Fibroblast of skin of left quadriceps (primary cell): Measurements from ENCODE around the gene SCAMP1.
A peak's percentile ranks its signal among the peaks of the same experiment; 100 is the strongest.

Experiments used
- DNase-seq, 2 experiments: peaks; one replicate each; pipeline ENCODE4 v3.0.0-alpha.2; 2013; ENCODE audit warnings: low read depth in 2 of 2

The SCAMP1 gene

DNA sequence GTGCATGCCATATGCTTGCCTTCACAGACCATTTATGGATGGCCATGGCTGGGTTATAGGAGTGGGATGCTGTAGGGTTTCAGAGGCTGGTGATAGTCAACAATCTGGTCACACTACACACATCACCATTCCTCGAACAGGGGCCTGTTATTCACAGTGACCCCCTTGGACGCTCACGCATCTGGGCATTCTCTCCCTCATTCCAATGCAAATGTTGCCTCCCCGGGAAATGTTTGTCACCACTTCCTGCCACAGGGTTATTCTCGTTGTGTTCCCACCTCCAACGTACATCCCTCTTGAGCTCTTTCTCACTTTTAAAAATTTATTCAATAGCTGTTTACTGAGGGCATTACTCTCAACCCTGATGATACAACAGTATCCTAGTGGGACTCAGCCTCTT, 135.4 kb downstream of the SCAMP1 start:
- no peak for DNase-seq

DNA sequence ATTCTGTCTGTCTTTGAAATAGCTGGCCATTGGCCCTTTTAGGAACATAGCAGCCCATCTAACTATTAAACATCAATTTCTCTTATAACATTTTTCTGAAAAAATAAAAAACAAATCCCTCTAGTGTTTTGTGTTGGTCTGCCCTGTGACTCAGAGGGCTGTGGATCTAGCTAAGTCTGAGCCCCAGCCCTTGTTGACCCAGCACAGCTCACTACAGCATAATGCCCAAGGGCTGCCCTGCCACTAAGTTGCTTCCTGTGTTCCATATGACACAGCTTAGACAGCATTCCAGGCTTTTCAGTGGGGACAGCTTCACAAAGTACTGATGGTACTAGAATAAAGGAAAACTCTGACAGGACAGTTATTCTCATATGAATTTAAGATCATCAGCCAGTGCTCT, 136.0 kb downstream of the SCAMP1 start:
- no peak for DNase-seq

DNA sequence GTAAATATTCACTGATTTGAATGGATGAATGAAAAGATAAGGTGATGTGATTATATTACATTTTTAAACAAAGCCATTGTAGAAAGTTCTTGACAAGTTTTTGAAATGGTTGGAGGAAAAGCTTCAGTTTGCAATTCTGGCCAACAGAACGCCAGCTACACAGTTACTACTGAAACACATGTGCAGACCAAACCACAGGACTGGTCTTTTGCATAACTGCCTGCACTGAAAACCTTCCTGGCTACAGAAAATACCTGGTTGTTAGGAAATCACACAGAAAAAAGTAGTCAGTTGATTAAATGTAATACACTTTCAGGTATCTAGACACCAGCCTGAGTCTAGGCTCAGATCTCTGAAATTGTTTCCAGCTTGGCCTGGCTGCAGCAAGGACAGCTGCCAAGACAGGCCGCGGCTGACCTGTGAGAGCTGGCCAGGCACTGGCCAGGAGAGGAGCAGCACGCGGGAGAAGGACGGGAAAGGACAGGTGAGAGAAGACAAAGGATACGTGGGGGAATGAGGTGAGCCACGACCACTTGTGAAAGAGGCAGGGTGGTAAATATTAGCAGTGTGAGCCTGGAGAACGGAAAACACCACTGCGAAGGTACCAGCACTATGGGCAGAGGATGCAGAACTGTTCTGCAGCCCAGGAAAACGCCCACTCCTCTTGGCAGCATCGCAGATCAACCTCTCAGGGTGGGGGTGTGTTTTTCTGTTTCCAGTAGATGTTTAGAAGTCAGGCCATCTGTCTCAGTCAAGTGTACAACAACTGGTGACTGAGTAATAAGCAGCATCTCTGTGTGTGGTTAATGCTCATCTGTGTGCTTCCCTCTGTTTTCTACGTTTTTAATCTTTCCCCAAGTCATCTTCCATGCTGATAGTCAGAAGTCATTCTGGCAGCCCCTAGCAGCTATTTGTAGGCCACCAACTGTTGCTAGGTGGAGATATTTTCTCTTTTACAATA, 137.4 kb downstream of the SCAMP1 start:
- DNase-seq: no peak

DNA sequence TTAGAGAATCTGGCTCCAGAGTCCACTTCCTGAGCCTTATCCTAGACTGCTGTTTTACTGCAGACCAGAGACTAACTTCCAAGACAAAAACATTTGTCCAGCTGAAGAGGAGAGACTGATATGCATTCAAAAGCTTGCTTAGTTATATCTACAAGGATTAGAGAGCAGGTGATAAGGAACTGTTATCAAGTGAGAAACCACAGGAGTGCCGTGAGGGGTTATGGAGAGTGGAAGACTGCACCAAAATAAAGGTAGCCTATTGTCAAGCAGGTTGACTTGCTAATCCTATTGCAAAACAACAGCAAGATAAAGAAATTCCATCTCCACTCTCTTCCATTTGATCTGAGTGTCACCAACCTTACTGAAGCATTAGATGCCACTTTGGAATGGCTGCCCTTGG, 139.1 kb downstream of the SCAMP1 start:
- DNase-seq: no peak

DNA sequence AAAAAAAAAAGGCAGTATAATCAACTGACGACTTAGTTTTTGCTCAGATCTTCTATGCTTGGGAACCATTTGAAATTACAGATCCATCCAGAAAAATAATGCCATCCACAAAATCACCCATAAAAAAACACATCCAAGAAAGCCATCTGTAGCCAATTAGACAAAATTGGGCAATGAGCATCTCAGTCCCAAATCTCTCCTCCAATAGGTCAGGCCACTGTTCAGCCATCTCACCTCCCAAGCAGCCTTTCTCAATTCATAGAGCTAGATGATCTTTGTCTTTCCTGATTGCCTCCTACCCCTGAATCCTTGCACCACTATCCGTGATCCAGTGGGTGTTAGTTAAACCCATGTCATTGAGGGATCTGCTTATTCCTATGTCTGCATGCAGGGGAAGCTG, 139.6 kb downstream of the SCAMP1 start:
- DNase-seq: no peak

DNA sequence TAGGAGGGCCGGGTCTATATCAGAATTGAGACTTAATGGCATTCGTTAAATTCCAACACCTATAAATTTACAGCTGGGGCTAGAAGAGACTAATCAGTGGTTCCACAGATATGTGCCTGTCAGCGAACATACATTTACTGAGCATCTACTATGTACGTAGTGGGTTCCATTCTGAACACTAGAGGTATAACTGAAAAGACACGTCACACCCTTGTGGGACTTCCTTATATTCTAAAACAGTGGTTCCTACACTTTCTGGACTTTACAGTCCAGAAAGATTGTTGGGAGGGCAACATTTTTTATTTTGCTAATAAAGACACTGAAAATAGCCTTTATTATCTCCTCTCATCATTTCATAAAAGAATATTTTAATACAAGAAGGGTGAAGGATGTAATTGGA, 140.5 kb downstream of the SCAMP1 start:
- no peak for DNase-seq

DNA sequence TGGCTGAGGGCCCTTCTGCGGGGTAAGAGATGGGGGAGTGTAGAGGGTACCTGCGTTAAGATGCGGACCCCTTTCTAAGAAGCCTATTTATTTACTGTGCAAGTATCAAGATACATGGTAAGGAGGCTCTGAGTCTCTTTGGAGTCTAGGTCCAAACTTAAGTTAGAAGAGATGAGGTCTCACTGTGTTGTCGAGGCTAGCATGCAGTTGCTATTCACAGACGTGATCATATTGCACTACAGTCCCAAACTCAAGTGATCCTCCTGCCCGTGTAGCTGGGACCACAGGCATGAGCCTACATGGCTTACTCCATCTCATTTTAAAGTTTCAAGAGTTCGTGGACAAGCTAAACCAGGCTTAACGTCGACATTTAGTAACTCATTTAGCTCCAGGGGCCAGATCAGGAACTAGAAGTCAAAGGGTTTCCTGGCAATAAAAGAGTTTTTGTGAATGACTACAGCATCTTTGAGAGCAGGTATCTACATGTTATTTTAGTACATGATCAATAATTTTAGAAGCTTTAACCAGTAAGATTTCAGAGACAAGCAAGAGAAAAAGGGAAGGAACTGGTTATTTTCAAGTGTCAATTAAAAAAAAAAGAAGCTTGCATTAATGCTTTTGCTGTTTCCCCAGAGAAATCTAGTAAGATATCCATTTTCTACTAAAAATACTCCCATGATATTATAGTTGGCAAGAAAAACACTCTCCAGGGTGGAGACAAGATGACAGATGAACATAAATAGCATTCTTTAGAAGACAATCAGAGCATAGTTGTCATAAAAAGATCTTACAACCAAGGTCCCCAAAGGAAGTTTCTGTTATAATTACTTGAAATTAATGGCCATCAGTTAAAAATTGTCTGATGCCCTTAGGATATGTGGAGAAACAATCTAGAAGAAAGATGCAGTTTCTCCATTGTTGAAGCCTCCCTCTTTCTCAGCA, 141.3 kb downstream of the SCAMP1 start:
- no peak for DNase-seq

DNA sequence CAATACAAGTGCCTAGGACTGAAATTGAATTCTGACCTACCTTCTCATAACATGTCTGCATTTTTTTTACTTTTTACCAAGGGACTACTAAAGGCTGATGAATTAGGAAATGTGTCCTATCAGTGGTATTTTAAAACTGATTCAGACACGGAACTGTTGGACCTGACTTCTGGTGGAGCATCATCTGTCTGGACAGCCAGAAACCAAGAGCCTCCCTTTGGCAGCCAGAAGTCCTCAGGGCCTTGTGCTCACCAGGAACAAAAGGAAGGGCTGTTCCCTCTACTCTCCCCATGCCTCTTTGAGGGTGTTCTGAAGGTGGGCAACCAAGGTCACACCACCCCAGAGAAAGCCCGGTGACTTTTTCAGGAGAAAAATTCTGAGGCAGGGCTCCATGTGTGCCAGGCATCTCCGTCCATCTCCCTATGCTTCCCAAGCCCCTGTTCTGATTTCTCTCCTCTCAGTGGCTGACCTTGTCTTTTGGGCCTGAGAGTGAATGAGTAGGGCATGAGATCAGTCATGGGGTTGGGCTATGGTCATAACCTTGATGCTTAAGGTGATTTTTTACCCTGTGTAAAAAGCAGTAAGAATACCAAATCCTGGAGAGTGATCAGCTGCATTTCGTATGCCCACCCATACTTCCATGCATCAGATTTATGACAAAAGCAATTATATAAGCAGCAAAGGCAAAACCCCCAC, 143.7 kb downstream of the SCAMP1 start:
- DNase-seq: no peak

DNA sequence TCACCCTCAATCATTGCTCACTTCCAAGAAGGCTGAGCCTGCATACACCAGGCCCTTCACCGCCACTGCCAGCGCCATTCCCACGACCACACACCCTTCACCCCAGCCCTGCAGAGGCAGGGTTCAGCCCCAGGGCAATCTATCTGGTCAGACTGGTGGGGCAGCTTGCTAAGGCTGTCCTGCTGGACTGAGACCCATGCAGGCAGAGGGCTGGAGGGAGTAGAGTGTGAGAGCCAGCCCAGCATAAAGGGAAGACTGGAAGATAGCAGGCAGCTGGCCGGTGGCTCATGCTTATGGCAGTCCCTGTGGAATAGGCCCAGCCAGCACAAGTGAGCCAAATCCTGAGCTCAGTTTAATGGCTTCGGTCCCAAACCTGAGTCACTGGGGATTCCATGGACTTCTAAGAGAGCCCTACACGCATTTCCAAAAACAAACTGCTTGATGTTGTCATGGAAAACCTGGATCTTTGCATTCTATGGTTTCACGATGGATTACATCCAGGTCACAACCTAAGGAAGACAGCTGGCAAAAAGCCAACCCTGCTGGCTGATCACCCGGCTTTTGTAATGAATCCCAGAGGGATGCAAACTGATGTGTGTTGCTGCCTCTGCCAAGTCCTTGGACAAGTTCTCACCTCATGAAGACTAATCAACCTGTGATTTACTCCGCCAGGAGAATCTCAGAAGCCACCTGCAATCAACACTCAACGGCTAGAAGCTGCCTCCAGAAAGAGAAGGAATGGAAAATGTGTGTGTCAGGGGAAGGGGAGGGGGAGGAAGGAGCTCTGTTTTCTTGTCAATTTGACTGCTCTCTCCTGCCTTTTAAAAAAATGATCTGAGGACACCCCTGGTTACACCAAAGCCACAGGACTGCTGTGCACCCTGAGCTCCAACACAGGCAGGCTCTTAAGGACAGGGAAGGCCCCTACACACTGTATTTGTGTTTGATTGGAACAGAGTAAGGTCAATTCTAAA, 144.6 kb downstream of the SCAMP1 start:
- DNase-seq: peak; percentile 96

DNA sequence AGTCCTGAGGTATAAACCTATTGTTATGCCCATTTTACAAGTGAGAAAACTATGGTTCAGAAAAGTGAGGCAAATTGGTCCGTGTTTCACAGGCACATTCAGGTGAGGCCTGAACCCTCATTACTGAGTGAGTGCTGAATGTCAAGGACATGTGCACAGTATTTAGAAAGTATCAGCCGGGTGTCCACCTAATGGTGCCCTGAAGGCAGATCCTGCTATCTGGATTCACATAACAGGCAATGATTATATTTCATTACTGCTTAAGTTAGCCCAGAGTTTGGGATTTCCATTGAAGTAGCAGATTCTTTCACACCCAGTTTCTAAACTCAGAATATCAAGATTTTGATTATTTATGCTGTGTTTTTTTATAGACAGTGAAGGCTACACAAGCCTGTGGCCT, 145.4 kb downstream of the SCAMP1 start:
- no peak for DNase-seq

DNA sequence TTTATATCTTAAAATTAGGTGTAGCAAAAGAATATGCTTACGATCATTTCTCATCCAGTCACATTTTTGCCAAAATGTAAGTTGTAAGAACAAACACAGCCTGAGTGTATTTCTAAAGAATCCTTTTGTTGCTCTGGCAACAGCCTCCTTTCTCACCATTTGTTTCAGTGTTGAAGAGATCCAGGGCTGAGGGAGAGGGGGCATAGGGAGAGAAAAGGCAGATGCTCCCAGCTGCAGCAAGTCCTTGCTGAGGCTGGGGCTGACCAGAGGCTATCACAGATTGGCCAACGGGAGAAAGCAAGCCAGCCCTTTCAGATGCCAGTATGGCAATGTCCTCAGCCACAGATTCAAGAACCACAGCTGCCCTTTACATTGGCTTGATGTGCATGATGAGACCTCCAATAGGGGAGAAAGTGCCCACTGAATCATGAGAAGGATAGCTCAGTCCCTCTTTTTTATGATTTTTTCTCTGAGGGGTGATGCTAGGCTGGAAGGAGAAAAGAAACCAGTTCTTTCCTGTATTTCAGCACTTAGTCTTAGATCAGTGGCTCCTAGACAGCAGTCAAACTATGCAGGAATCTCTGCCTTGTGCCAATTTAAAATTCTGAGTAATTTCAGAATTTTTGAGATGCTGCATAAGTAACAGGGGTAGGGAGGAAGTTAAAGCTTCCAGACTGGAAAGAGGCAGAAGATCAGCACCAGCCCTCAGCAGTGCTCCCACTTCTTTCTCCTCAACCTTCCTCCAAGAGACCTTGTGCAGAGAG, 146.0 kb downstream of the SCAMP1 start:
- no peak for DNase-seq

DNA sequence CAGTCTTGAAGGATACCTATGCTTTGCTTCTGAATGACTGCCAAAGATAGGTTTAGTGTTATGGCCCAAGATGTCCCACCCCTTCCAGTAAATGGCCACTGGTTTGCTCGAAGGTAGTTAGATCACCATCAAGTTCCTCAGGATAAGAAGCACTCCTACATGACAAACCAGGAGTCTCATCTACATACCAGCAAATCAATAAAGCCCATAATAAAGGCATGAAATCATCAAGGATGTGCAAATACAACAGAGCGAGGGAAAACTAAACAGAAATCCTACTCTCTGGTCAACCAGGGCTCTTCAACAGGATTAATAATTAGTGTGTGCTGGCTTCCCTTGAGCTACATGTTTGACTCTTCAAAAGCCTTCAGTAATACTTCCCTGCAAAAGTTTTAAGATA, 147.1 kb downstream of the SCAMP1 start:
- no peak for DNase-seq

DNA sequence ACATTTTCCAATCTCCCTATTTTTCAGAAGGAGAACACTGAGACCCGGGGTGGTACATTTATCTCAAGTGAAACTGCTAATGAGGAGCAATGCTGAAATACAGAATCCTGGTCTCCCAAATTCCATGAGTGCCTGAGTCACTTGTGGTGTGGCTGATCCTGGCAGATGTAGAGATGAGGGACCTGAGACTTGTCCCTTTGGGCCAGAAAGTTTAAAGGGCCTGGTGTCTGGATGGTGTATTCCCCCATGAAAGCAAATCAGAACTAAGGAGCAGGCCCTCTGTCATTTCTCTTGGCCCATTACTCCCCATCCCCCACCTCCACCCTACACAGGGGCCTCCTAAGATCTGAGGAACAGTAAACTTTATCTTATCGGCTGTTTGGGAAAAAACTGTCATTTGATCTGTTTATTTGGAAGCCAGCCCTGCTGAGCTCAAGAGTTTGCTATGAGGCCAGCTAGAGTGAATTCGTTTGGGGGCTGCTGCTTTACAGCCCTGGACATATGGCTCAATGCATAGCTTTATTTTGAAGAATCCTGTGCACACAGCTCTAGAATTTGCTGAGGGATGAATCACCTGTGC, 147.9 kb downstream of the SCAMP1 start:
- DNase-seq: no peak

DNA sequence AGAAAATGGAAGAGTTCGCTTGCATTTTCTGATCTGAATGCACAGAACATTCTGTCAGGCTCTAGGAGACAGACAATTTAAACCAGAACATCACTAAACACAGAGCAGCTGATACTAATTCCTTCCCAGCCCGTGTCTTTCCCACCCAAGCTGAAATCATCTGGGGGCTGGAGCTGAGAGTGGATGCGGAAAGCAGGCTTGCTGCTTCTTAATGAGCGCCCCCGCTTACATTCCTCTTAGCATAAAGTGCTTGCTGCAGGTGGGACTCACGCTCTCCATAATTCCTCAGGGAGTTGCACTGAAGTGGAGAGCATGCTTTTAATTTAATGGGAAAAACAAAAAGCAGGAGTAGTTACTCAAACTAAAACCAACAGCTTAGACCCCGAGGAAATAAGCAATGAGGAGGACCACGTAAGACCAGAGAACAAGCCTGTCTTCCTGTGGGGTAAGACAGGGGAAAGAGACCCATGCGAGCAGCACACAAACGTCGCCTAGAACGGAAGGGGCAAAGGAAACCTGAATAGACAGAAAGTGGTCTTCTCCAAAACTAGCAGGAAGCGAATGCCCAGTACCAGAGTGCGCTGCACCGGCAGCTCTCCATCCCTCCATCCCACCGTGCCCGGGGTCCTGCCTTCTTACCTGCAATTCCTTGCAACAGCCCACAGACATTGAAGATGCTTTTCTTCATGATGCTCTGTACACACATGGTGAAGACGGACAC, 148.9 kb downstream of the SCAMP1 start:
- DNase-seq: no peak

DNA sequence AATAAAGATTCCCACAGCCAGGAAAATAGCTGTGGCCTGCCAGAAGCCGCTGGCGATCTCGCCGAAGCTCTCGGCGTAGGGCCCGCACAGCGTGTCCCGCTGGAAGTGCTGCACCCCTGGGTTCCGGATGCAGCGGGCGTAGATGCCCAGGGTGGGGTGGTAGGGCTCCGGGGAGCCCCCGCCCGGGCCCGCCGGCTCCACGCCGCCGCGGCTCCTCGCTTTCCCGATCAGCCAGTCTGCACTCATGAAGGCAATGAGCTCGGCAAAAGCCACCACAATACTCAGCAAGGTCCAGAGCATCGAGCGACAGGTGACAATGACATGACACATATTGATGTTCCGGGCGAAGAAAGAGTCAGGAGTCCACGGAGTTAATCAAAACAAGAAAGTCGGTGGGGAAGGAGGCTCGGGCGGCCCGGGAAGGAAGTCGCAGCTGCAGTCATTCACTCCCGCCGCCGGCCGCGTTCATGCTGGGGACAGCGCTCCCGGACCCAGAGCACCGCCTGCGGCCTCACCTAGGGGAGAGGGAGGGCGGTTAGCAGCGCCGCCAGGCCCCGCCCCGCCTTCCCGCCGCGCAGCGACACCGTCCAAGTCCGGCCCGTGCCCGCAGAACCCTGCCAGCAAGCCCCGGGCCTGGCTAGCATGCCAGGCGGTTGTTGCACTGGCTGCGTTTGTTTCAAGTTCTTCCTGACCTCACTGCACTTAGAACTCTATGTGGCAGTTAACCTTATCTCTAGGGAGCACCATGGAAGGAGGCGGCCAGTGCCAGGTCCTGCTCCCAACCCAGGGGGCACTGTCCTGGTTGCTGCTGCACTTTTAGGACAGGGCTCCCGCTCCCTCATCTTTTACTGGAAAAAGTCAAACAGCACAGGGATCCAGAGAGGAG, 149.7 kb downstream of the SCAMP1 start:
- DNase-seq: no peak

DNA sequence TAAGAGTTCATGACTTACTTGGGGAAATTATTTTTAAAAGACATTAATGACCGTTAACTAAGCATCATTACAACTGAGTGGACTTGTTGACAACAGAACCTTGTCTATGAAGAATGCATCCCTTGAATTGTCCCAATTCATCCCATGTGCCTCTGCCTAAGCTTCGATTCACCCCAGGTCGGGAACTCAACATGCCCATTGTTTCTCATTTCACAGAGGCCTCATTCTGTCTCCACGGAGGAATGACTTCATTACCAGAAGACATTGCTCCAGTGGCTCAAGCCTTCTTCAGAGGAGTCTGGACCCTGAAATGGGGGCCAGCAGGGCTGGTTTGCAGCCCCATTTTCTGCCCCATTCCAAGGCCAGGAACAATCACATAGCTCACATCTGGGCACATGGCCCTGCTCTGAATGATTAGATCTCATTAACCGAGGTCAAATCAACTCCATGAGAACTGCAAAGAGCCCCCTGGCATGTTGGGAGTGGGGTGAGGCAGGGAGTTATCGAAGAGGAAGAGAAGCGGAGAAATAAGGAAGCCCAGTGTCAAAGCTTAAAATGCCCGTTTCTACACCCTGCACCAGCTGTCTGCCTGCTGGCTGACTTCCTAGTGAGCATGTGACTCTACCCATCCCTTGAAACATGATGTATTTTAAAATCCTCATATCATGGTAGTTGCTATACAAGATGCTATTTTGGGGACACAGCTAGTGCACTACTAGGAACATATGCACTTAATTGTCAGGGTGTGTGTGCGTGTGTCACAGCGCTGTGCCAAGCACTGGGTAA, 150.9 kb downstream of the SCAMP1 start:
- no peak for DNase-seq

DNA sequence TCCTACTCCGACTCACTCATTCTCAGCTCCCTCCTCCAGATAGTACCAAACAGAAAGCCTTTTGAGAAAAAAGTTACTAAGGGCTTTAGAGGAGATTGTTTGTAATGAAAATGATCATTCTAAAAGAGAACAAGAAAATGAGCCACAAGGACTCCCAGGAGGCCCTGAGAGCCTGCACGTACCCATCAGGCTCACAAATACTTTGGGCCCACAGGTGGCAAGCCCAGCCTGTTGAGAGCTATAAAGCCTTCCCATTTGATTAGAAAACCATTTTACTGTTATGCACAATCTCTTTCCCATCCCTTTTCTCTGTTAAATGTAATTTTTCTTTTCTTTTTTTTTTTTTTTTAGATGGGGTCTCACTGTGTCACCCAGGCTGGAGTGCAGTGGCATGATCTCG, 152.0 kb downstream of the SCAMP1 start:
- no peak for DNase-seq
